Right lobe of liver (tissue), 6 donors: ENCODE results near the gene LDLRAD4. TPM values are rescaled to one million over a fixed set of nuclear protein-coding genes. Genes with fewer than 3 reads are reported as not detected.
"Not testable (repeated sequence)": the region's sequence is repeated elsewhere in the genome, so short reads cannot be mapped to it uniquely, and the experiment has no call there.

Source experiments
- ATAC-seq, 4 donors: fragments of 200-7000 bp; cut with Tn5 transposase; one replicate each; pipeline ENCODE4 v1.9.1; 2020; ENCODE audit warnings: mild to moderate bottlenecking in 4 of 4, moderate library complexity in 4 of 4
- DNase-seq, 3 donors: peaks; one replicate each; pipeline ENCODE4 v3.0.0-alpha.2; 2020
- H3K27ac ChIP-seq, 3 donors: fragments of 200-600 bp; one replicate each; pipeline ENCODE4 v1.8.0; 2022
- H3K27me3 ChIP-seq, 2 donors: fragments of 200-600 bp; one replicate each; pipeline ENCODE4 v1.8.0; 2022
- H3K36me3 ChIP-seq, 4 donors: fragments of 200-600 bp; sonication (generic) in 1 of 4; one replicate each; pipeline versions ENCODE4 v1.5.1 to v1.8.0; 2017 to 2022; ENCODE audit warnings: control low read depth in 1 of 4
- H3K4me1 ChIP-seq, 4 donors: fragments of 200-600 bp; sonication (generic) in 1 of 4; one replicate each; pipeline versions ENCODE4 v1.5.1 to v1.8.0; 2017 to 2022; ENCODE audit warnings: control low read depth in 1 of 4
- H3K4me3 ChIP-seq, 3 donors: fragments of 200-600 bp; one replicate each; pipeline ENCODE4 v1.8.0; 2022
- H3K9me3 ChIP-seq, 4 donors: fragments of 200-600 bp; sonication (generic) in 1 of 4; one replicate each; pipeline versions ENCODE4 v1.5.1 to v1.8.0; 2017 to 2022; ENCODE audit warnings: control low read depth in 1 of 4
- CTCF ChIP-seq, 4 donors: fragments of 200-600 bp in 3 of 4; fragments of 450-650 bp in 1 of 4; IDR thresholded peaks; one replicate each; pipeline versions ENCODE4 v1.5.1 to v1.8.0; 2016 to 2022; ENCODE audit warnings: antibody characterized with exemption in 4 of 4, mild to moderate bottlenecking in 2 of 4
- POLR2A ChIP-seq: fragments of 450-650 bp; IDR thresholded peaks from one replicate; pipeline ENCODE4 v1.6.1; 2017; ENCODE audit warnings: antibody characterized with exemption, mild to moderate bottlenecking
- WGBS: methylation state at CpG from one replicate; pipeline ENCODE4 v1.1.6; 2018; ENCODE audit warnings: low coverage, low lambda C conversion rate; ENCODE audit not compliant: insufficient coverage; ENCODE audit errors: missing lambda C conversion rate; 5-methylcytosine and 5-hydroxymethylcytosine counted together
- intact Hi-C, 2 donors: fragments of 100-400 bp; cut with DNase I; formaldehyde crosslinking; loops; one replicate each; pipeline versions ENCODE4 v1.11.2 to v1.14.1; 2022
- total RNA-seq, 6 experiments: library from RNA; depleted of rRNA in 2 of 6; stranded (reverse); fragments of >200 nt in 2 of 6; fragmentation: NEBNext Ultra II Directional in 3 of 6; extraction: Animal tissue kit (Norgen Biotek cat#: 25700) in 3 of 6; gene quantifications; one replicate each; pipeline versions ENCODE4 v1.1.0 to v1.2.4, GENCODE V29; 2016 to 2023
- donor health status: DM: no; HTN: yes; CAD: no.
- donor health status: DM: no; HTN: no; CAD: no.
- donor health status: DM: no; HTN: no; CAD: no.
- donor health status: DM: no; HTN: yes; CAD: no.
- donor health status: DM: no; HTN: yes; CAD: no.

Gene LDLRAD4
- total RNA-seq, 6 experiments from 2014 or later: 10.6 to 66.4 (median 18.7) TPM

- intact Hi-C loops: no loop called here
Measured at GRCh38 chr18:13661051-13661778, 442.7 kb downstream of the LDLRAD4 start.

GRCh38 chr18:13661779-13662256, 443.3 kb downstream of the LDLRAD4 start:
- DNase-seq: no peak
- Histone ChIP-seq H3K36me3 (peaks cover 0 to 4% (median 0%) of the 10 kb centered on the region in 4 donors), H3K27me3 (no peaks in the 10 kb centered on the region), H3K9me3 (no peaks in the 10 kb centered on the region), H3K27ac (no peak overlapping the region), H3K4me1 (no peaks in the 10 kb centered on the region), H3K4me3 (no peak overlapping the region)
- WGBS: 85% methylated on average over 2 of the region's 2 CpGs
- TF ChIP-seq CTCF (IDR thresholded peaks at IDR 0.05): no peak
- no peak for TF ChIP-seq POLR2A
- ATAC-seq: no peak
- intact Hi-C loops: no loop called here

More at GRCh38 chr18:13661051-13661778, 442.7 kb downstream of the LDLRAD4 start:
- H3K4me1 ChIP-seq: no peaks in the 10 kb centered on the region
- H3K9me3 ChIP-seq: no peaks in the 10 kb centered on the region
- TF ChIP-seq POLR2A (no peak), CTCF (IDR thresholded peaks at IDR 0.05) (no peak)
- no peak for ATAC-seq
- no peak for DNase-seq
- no peak overlapping the region for H3K4me3 ChIP-seq
- WGBS: 70% methylated on average over 8 of the region's 8 CpGs
- peaks cover 0 to 4% (median 0%) of the 10 kb centered on the region in 4 donors for H3K36me3 ChIP-seq
- no peaks in the 10 kb centered on the region for H3K27me3 ChIP-seq
- no peak overlapping the region for H3K27ac ChIP-seq

GRCh38 chr18:13672657-13673056, 454.1 kb downstream of the LDLRAD4 start:
- Histone ChIP-seq H3K27me3 (no peaks in the 10 kb centered on the region), H3K4me1 (no peaks in the 10 kb centered on the region), H3K27ac (no peak overlapping the region), H3K4me3 (no peak overlapping the region), H3K36me3 (no peaks in the 10 kb centered on the region), H3K9me3 (no peaks in the 10 kb centered on the region)
- DNase-seq (no peak), ATAC-seq (no peak)
- 73% methylated on average over 6 of the region's 7 CpGs for WGBS
- intact Hi-C loops: no loop called here
- TF ChIP-seq CTCF (IDR thresholded peaks at IDR 0.05) (no peak), POLR2A (no peak)

- intact Hi-C loops: no loop called here
- ATAC-seq (no peak), DNase-seq (no peak)
- Histone ChIP-seq H3K4me1 (no peaks in the 10 kb centered on the region), H3K4me3 (no peak overlapping the region), H3K36me3 (no peaks in the 10 kb centered on the region), H3K27ac (no peak overlapping the region), H3K9me3 (no peaks in the 10 kb centered on the region), H3K27me3 (no peaks in the 10 kb centered on the region)
- no peak for TF ChIP-seq POLR2A
- no peak for TF ChIP-seq CTCF (IDR thresholded peaks at IDR 0.05)
- WGBS: 89% methylated on average over 6 of the region's 6 CpGs
Measured at GRCh38 chr18:13676471-13676870, 457.9 kb downstream of the LDLRAD4 start.

GRCh38 chr18:13677350-13677749, 458.8 kb downstream of the LDLRAD4 start:
- H3K4me3 ChIP-seq, H3K9me3 ChIP-seq, ATAC-seq, DNase-seq, H3K27ac ChIP-seq, H3K36me3 ChIP-seq, H3K4me1 ChIP-seq, intact Hi-C loops, H3K27me3 ChIP-seq: not testable (repeated sequence)
- WGBS: 96% methylated on average over 10 of the region's 13 CpGs
